Stomach smooth muscle (tissue), 2 donors: ENCODE results near the gene HLTF.

Source experiments
- H3K27ac ChIP-seq: one replicate; pipeline ENCODE4 v1.7.0; 2013; ENCODE audit warnings: mild to moderate bottlenecking, low read length, inconsistent platforms
- H3K27me3 ChIP-seq, 2 donors: one replicate each; pipeline ENCODE4 v1.7.0; 2013; ENCODE audit warnings: low read length in 2 of 2; ENCODE audit not compliant: insufficient read depth in 2 of 2, control insufficient read depth in 1 of 2
- H3K36me3 ChIP-seq, 2 donors: one replicate each; pipeline ENCODE4 v1.7.0; 2013; ENCODE audit warnings: low read length in 2 of 2; ENCODE audit not compliant: control insufficient read depth in 2 of 2, insufficient read depth in 2 of 2
- H3K4me1 ChIP-seq: one replicate; pipeline ENCODE4 v1.7.0; 2013; ENCODE audit warnings: low read length; ENCODE audit not compliant: control insufficient read depth, insufficient read depth
- H3K4me3 ChIP-seq, 2 donors: one replicate each; pipeline ENCODE4 v1.7.0; 2013; ENCODE audit warnings: low read length in 2 of 2
- H3K9ac ChIP-seq, 2 donors: one replicate each; pipeline ENCODE4 v1.7.0; 2013; ENCODE audit warnings: low read length in 2 of 2, mild to moderate bottlenecking in 1 of 2
- H3K9me3 ChIP-seq, 2 donors: one replicate each; pipeline ENCODE4 v1.7.0; 2013; ENCODE audit warnings: low read length in 2 of 2; ENCODE audit not compliant: control insufficient read depth in 2 of 2
- donor health status: healthy.
- donor health status: Pancreatic carcinoma.

Gene HLTF

GRCh38 chr3:149004622-149005021 lies 81.7 kb downstream of the HLTF start:
- Histone ChIP-seq H3K9me3 (no peaks in the 10 kb centered on the region), H3K9ac (peak overlapping the region in 1 of 2 donors; percentile 9), H3K27ac (no peak overlapping the region), H3K4me1 (peaks cover 4% of the 10 kb centered on the region), H3K4me3 (no peak overlapping the region), H3K27me3 (no peaks in the 10 kb centered on the region), H3K36me3 (peaks cover 36 to 44% of the 10 kb centered on the region in 2 donors)

DNA sequence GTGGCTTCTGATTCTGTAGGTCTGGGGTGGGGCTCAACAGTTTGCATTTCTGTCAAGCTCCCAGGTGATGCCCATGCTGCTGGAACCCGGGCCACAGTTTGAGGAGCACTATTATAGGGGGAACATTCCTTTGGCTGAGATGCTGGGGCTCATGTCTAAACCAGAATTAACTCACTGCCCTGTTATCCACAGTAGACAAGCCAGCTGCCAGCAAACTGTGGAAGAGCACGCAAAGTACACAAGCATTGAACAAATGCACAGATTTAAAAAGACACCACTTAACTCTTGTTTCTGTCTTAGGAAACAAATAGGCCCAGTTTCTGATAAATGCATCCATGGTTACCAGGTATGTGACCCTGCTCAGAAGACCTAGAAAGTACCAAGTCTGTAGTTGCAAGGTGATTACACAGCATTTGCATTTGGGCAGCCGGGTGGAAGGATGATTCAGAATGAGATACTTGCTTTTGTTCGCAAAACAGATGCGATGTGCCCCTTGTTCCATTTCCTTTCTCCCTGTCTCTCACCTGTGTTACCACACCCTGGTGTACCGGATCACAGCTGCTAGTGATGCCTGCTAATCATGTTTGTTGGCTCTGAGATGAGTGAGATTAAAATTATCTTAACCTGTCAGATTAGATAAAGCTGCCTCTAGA lies 82.6 kb downstream of the HLTF start:
- H3K36me3 ChIP-seq = peaks cover 31 to 42% of the 10 kb centered on the region in 2 donors
- H3K4me1 ChIP-seq = peaks cover 4% of the 10 kb centered on the region
- no peak overlapping the region for H3K4me3 ChIP-seq
- H3K27me3 ChIP-seq = no peaks in the 10 kb centered on the region
- H3K9ac ChIP-seq = no peak overlapping the region
- no peaks in the 10 kb centered on the region for H3K9me3 ChIP-seq
- H3K27ac ChIP-seq = no peak overlapping the region

DNA sequence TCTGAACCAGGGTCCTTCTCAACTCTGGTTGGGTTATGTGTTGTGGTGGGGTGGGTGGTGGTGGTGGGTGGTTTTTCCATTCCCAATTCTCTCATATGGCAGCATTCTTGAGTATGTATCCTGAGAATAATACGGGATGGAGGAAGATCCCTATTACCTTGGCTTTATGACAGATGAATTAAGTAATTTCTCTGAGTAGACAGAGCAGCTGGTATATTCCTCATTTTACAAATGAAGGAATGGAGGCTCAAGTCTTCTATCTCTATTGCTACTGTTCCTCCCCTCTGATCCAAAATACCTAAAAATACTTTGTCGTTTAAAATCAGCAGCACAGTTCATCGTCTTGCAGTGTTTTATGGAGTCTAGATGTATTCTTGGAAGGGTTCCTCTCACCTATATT lies 84.6 kb downstream of the HLTF start:
- Histone ChIP-seq H3K27ac (no peak overlapping the region), H3K27me3 (no peaks in the 10 kb centered on the region), H3K4me1 (peaks cover 8% of the 10 kb centered on the region), H3K9ac (no peak overlapping the region), H3K9me3 (no peaks in the 10 kb centered on the region), H3K36me3 (peaks cover 24 to 33% of the 10 kb centered on the region in 2 donors), H3K4me3 (no peak overlapping the region)

GRCh38 chr3:149000206-149000745 lies 86.1 kb downstream of the HLTF start:
- peaks cover 32 to 43% of the 10 kb centered on the region in 2 donors for H3K36me3 ChIP-seq
- no peak overlapping the region for H3K27ac ChIP-seq
- no peaks in the 10 kb centered on the region for H3K27me3 ChIP-seq
- H3K9ac ChIP-seq = no peak overlapping the region
- H3K4me3 ChIP-seq = no peak overlapping the region
- H3K4me1 ChIP-seq = peaks cover 8% of the 10 kb centered on the region
- H3K9me3 ChIP-seq = no peaks in the 10 kb centered on the region

GRCh38 chr3:148999806-149000205 lies 86.5 kb downstream of the HLTF start:
- Histone ChIP-seq H3K9me3 (no peaks in the 10 kb centered on the region), H3K36me3 (peaks cover 32 to 47% of the 10 kb centered on the region in 2 donors), H3K27me3 (no peaks in the 10 kb centered on the region), H3K4me3 (no peak overlapping the region), H3K9ac (no peak overlapping the region), H3K27ac (no peak overlapping the region), H3K4me1 (peaks cover 8% of the 10 kb centered on the region)

DNA sequence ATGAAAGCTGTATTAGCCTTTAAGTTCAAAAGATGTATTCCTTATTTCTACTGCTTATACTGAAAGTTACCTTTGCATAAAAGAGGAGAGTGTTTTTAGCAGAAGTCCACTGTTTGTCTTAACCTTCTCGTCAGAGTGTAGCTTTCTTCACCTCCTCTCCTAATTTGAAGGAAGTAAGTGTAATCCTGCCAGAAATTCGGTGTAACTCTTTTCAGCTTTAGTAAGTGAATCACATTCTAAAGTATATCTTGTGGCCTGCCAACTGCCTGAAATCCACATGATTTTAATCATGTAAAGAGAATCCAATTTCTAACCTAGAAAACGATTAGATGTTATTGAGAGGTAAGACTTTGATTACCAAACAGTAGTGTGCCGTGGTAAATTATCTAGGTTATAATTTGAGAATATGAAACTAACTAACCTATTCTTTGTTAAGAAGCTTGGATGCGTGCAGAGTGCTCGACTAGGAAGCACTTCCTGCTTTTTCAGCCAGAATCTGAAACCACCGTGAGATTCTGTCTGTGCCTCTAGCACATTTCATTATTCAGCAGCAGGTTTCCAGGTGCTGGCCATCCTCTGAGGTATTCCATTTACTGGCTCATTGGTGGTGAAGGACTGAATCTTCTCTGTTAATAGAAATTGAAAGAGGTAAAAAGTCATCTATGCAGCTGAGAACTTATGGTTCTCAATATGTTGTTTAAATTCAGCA lies 87.5 kb downstream of the HLTF start:
- Histone ChIP-seq H3K36me3 (peaks cover 34 to 49% of the 10 kb centered on the region in 2 donors), H3K4me1 (peaks cover 4% of the 10 kb centered on the region), H3K27me3 (no peaks in the 10 kb centered on the region), H3K9me3 (no peaks in the 10 kb centered on the region), H3K9ac (peak overlapping the region in 1 of 2 donors; percentile 24), H3K4me3 (peak overlapping the region in 1 of 2 donors; percentile 3), H3K27ac (no peak overlapping the region)

GRCh38 chr3:148998297-148998696 lies 88.0 kb downstream of the HLTF start:
- Histone ChIP-seq H3K9me3 (no peaks in the 10 kb centered on the region), H3K9ac (no peak overlapping the region), H3K27me3 (no peaks in the 10 kb centered on the region), H3K4me1 (peaks cover 10% of the 10 kb centered on the region), H3K27ac (no peak overlapping the region), H3K36me3 (peaks cover 30 to 46% of the 10 kb centered on the region in 2 donors), H3K4me3 (no peak overlapping the region)

DNA sequence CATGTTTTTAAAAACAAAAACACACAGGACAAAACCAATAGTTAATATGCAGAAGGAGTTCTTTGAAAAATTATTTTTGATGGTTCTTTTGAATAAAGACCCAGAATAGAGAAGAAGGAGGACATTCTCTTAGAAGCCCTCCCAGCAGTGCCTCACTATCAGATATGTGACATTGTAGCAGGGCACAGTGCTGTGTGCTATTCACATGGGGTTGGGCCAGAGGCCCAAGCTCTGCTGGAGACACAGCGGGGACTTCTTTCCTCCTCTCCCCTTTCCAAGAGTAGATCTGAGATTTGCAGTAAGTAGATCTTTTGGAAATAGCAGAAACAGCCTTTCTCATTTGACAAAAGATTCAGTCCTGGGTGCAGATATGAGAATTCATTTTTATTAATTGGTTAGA lies 88.7 kb downstream of the HLTF start:
- H3K36me3 ChIP-seq = peaks cover 30 to 46% of the 10 kb centered on the region in 2 donors

GRCh38 chr3:148992635-148993255 lies 93.6 kb downstream of the HLTF start:
- Histone ChIP-seq H3K9ac (peak overlapping the region; percentile 88 to 89), H3K9me3 (no peaks in the 10 kb centered on the region), H3K4me1 (peaks cover 14% of the 10 kb centered on the region), H3K27ac (peak overlapping the region; percentile 91), H3K4me3 (peak overlapping the region; percentile 66 to 84), H3K36me3 (peaks cover 20 to 29% of the 10 kb centered on the region in 2 donors), H3K27me3 (no peaks in the 10 kb centered on the region)

More for the DNA sequence above, 88.7 kb downstream of the HLTF start:
- H3K27ac ChIP-seq = no peak overlapping the region
- H3K27me3 ChIP-seq = no peaks in the 10 kb centered on the region
- H3K9me3 ChIP-seq = no peaks in the 10 kb centered on the region
- H3K4me1 ChIP-seq = peaks cover 16% of the 10 kb centered on the region
- H3K4me3 ChIP-seq = no peak overlapping the region
- no peak overlapping the region for H3K9ac ChIP-seq

DNA sequence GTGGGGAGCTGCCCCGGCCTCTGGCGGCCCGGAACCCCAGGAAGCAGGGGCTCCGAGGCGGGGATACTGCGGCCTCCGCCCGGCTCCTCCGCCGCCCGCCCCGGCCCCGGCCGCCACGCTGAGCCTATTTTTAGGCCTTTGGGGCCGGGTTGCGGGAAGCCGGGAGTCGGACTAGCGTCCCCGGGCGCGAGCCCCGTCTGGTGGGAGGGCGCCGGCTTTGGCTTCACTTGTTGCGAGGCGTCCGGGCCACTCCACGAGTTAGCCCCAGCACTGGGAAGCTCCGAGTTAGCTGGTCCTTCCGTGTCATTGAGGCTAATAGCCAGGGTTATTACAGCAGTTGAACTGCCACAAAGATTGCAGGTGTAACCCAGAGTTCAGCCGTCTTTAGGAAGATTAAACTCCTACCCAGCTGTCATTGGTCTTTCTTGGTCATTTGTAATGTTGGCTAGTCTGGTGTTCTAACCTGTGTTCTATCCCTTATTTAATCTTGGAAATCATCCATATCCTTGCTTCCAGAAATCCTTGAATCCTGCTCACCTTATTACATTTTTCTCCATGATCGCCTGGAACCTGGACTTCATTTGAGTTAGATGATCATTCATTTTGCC lies 94.2 kb downstream of the HLTF start:
- H3K4me1 ChIP-seq = peaks cover 14% of the 10 kb centered on the region
- H3K9me3 ChIP-seq = no peaks in the 10 kb centered on the region

More for the DNA sequence above, 94.2 kb downstream of the HLTF start:
- Histone ChIP-seq H3K36me3 (peaks cover 18 to 29% of the 10 kb centered on the region in 2 donors), H3K27ac (peak overlapping the region; percentile 91), H3K4me3 (peak overlapping the region; percentile 66 to 84), H3K27me3 (no peaks in the 10 kb centered on the region), H3K9ac (peak overlapping the region; percentile 88 to 89)
